C4-2B (cell line): Measurements from ENCODE around the gene PC.

Experiments
- H3K27ac ChIP-seq: fragments of 450-650 bp; 2 replicates; pipeline ENCODE4 v1.5.1; 2017
- ZFX ChIP-seq: fragments of 450-650 bp; IDR thresholded peaks from 2 replicates; pipeline ENCODE4 v1.6.1; 2017
- TF ChIP-seq, protein P1 (sequence below): fragments of 450-650 bp; conservative IDR thresholded peaks from 2 replicates; pipeline ENCODE4 v1.5.1; 2017; ENCODE audit warnings: mild to moderate bottlenecking

The PC gene

DNA sequence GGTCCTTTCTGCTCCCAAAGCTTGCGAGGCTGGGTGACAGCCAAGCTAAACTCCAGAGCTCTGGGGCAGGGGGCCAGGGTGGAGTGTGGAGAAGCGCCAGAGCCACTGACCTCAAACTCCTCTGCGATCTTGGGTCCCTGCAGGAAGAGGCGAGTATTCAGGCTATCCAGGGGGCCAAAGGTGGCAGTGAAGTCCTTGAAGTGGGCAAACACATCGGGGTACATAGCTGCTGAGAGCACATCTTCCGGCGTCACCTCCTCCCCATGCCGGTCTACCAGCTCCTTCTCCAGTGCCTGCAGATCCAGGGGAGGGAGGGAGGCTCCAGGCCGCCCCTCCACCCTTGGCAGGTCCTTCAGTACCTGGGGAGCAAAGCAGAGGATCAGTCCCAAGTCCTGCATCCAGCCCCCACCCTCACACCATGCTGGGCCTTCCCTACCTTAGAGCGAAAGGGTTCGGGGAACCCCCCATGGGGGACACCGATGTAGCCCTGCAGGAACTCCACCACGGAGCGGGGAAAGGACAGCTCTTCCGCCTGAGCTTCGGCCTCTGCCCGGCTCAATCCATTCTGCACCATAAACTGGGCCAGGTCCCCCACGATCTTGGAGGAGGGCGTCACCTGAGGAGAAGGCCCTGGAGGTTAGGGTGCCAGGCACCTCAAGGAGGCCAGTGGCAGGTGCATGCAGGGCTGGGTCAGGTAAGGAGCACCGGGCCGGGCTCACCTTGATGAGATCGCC lies 108.5 kb downstream of the PC start:
- TF ChIP-seq ZFX: no peak
- TF ChIP-seq, protein P1, sequence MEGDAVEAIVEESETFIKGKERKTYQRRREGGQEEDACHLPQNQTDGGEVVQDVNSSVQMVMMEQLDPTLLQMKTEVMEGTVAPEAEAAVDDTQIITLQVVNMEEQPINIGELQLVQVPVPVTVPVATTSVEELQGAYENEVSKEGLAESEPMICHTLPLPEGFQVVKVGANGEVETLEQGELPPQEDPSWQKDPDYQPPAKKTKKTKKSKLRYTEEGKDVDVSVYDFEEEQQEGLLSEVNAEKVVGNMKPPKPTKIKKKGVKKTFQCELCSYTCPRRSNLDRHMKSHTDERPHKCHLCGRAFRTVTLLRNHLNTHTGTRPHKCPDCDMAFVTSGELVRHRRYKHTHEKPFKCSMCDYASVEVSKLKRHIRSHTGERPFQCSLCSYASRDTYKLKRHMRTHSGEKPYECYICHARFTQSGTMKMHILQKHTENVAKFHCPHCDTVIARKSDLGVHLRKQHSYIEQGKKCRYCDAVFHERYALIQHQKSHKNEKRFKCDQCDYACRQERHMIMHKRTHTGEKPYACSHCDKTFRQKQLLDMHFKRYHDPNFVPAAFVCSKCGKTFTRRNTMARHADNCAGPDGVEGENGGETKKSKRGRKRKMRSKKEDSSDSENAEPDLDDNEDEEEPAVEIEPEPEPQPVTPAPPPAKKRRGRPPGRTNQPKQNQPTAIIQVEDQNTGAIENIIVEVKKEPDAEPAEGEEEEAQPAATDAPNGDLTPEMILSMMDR: no peak
- H3K27ac ChIP-seq: no peak overlapping the region

DNA sequence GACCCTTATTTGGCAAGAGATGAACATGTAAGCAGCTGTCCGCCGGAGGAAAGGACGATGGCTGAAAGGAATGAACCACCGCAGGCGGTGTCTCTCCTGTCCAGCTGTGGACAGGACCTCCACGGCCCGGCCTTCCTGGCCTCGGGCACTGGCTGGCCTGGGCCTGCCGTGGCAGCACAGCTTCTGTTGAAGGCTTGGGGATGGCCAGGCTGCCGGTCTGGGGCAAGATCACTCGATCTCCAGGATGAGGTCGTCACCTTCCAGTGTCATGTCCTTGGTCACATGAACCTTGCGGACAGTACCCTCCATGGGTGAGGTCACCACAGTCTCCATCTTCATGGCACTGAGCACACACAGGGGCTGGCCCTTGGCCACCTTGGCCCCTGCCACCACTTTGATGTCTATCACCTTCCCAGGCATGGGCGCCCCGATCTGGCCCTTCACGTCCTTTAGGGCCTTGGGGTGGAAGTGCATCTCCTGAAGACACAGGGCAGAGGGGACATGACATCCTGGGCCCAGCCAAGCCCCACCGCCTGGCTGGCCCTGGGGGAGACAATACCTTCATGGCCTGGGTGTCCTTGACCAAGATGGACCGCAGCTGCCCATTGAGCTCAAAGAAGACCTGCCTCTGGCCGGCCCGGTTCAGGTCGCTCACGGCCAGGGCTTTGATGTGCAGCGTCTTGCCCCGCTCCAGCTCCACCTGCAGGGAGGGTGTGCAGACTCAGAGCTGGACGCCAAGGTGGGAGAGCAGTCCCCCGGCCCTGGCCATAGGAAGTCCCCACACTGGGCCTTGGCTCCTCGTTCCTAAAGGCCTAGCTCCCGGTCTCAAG lies 109.3 kb downstream of the PC start:
- TF ChIP-seq, protein P1: no peak
- TF ChIP-seq ZFX: no peak
- no peak overlapping the region for H3K27ac ChIP-seq

DNA sequence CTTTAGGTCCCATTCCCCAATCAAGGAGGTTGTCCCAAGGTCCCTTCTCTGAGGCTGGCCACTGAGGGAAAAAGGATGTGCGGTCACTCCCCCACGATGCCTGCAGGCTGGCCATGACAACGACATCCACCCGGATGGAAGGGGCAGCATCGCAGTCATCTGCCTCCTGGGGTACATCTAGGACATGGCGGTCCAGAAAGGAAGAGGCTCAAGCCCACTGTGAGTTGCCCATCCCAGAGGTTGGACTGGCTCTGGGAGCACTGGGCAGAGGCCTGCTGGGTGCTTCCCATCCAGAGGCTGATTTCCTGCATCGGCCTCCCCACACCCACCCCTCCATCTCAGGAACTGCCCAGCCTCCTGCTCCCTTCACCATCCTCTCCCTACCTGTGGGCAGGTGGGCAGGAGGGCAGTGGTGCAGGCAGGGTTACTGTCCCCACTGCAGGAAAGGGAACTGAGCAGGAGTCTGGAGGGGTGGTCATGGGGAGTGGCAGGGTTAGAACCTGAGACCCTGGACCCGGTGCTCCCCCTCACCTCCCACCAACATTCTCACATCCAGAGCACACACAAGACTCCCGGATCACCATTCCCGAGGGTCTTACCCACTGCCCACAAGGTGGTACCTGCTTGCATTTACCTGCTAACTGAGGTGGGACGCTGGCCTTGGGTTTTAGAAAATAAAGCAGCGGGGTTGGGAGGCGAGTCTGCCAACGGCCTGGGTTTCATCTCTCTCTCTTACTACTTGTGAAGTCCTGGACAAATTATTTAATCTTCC lies 110.5 kb downstream of the PC start:
- no peak overlapping the region for H3K27ac ChIP-seq
- no peak for TF ChIP-seq ZFX
- TF ChIP-seq, protein P1: no peak

DNA sequence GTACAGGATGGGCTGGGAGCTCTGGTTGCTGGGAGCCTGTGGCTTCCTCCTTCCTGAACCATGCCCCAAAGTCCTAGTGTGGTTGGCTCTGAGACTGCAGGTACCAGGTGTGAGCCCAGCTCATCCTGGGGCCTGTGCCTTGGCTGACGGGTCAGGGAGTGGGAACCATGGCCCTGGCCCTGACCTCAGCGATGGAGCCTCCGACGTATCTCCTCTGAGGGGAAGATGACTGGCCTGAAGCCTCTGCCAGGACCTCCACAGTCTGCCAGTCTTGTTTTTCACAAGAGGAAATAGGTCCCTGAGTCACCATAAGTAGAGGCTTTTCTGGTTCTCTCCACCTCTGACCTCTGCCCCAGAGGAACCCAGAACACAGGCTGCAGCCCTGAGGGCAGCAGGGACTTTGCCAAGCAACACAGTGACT lies 111.5 kb downstream of the PC start:
- no peak overlapping the region for H3K27ac ChIP-seq
- no peak for TF ChIP-seq ZFX
- TF ChIP-seq, protein P1: no peak

DNA sequence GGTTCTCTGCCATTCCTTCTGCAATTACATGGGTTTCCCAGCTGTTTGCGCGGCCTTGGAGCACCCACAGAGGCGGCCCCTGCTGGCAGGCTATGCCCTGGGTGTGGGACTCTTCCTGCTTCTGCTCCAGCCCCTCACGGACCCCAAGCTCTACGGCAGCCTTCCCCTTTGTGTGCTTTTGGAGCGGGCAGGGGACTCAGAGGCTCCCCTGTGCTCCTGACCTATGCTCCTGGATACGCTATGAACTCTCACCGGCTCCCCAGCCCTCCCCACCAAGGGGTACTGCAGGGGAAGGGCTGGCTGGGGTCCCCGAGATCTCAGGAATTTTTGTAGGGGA lies 112.3 kb downstream of the PC start:
- no peak overlapping the region for H3K27ac ChIP-seq
- no peak for TF ChIP-seq ZFX
- TF ChIP-seq, protein P1: no peak

DNA sequence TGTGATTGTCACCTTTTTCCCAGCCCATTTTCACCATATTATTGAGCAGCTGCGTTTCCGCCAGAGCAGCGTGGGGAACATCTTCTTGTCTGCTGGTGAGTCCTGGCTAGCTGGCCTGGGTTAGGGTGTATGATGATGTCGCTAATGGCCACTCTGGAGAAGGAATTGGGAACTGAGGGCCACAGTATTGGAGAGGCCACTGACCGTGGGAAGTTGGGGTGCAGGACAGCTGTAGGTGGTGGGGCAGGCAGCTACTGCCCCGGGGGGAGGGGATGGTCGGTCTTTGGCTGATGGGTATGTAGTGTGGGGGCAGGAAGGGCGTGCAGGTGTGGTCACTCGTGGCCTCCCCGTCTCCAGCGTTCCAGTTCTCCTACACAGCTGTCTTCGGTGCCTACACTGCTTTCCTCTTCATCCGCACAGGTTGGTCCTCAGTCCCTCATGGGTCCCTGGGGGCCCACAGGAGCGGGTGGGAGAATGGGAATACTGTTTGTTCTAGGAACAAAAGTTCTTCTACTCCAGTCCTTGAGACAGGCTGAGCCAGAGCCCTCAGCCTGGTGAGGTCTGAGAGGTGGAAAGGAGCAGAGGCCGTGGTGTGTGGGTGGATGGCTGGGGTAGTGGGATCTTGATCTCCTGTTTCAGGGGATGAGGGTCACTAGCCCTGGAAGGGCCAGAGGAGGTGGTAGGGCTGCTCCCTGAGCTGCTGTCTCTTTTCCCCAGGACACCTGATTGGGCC lies 112.9 kb downstream of the PC start:
- TF ChIP-seq, protein P1: no peak
- TF ChIP-seq ZFX: no peak
- no peak overlapping the region for H3K27ac ChIP-seq
